Islet of Langerhans (tissue), 1 donor: ENCODE measurements around the gene RPUSD1.

ENCODE experiments used
- FAIRE-seq: peaks from one replicate; lab custom pipeline; 2011; peaks lifted over from hg19 to GRCh38; lab: Jason Lieb, UNC

Gene RPUSD1

GRCh38 chr16:798666-799065 is 10.5 kb upstream of the RPUSD1 start:
- FAIRE-seq: no peak

- FAIRE-seq: no peak
These were observed 9.5 kb upstream of the RPUSD1 start for GRCh38 chr16:797686-798085.

DNA sequence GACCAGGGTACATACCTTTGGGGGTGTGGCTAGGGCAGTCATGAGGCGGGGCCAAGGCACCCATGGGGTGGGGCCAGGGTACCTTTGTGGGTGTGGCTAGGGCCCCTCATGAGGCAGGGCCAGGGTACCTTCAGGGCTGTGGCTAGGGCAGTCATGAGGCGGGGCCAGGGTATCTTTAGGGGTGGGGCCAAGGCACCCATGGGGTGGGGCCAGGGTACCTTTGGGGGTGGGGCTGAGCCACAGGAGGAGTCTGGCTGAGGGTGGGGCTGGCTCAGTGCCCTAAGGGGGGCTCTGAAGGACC is 8.9 kb upstream of the RPUSD1 start:
- no peak for FAIRE-seq

DNA sequence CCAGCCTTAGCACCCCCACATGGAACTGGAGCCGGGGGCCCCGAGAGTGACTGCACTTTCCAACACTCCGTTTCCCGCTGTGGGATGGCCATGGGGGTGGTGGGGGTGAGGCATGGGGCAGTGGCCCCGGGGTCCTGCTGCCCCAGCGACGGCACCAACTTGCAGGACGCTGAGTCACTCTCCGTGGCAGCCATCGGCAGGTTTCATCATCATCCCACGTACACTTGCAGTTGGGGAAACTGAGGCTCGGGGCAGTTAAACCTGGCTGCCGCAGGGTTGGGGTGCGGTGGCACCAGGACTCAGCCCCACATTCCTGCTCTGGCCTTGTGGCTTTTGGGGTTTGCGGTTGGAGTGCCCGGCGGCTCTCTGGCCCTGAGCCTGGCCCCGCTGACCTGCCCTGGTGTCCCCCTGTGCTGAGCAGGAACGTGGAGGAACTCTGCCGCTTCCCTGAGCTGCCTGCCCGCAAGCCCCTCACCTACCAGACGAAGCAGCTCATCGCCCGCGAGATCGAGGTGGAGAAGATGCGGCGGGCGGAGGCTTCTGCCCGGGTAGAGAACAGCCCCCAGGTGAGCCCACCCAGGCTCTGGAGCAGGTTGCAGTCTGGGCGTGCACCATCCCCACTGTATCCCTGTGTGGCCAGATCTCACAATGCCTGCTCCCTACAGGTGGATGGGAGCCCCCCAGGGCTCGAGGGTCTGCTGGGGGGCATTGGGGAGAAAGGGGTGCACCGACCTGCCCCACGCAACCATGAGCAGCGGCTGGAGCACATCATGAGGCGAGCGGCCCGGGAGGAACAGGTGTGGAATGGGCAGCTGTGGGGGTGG is 8.3 kb upstream of the RPUSD1 start:
- FAIRE-seq: no peak

- no peak for FAIRE-seq
These were observed 7.5 kb upstream of the RPUSD1 start for GRCh38 chr16:795580-796229.

DNA sequence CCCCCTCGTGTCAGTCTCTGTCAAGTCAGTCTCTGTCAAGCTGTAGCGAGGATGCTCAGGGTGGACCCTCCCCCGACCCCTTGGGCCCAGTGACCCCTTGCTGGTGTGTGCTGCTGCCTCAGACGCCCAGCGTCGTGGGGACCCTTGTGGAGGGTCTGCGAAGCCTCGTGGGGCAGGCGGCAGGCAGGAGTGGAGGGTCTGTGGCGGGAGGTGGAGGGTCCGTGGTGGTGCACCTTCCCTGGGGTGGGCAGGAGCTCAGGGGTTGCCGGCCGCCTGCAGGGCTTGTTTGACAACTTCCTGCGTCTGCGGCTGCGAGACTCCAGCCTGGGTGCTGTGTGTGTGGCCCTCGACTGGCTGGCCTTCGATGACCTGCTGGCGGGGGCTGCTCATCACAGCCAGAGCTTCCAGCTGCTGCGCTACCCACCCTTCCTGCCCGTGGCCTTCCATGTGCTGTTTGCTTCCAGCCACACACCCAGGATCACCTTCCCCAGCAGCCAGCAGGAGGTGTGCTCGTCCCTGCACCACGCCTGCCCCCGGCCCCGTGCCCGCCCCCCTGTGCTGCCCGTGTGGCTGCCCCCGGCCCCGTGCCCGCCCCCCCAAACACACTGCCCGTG is 6.8 kb upstream of the RPUSD1 start:
- FAIRE-seq: no peak

- no peak for FAIRE-seq
These were observed 6.1 kb upstream of the RPUSD1 start for GRCh38 chr16:794091-794822.

- FAIRE-seq: no peak
These were observed 5.2 kb upstream of the RPUSD1 start for GRCh38 chr16:793414-793813.

DNA sequence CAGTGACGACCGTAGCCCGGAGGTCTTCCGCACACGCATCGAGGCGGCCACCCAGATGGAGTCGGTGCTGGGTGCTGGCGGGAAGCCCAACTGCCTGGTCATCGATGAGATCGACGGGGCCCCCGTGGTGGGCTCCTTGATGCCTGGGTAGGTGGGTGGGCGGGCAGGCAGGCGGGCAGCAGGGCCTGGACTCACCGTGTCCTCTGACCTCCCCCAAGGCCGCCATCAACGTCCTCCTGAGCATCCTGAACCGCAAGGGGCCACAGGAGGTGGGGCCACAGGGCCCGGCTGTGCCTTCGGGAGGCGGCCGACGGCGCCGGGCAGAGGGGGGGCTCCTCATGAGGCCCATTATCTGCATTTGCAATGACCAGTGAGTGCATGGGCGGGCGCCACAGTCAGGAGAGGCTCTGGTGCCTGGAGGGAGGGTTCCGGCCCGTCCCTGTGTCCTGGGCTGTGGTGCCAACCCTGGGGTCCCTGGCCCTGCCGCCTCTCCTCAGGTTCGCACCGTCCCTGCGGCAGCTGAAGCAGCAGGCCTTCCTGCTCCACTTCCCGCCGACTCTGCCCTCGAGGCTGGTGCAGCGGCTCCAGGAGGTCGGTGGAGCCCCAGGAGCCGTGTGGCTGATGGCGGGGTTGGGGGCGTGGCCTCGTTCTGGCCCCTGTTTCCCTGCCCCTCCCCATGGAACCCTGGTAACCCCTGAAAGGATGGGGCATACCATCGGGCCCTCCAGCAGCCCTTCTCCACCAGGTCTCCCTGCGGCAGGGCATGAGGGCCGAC is 4.2 kb upstream of the RPUSD1 start:
- FAIRE-seq: no peak

DNA sequence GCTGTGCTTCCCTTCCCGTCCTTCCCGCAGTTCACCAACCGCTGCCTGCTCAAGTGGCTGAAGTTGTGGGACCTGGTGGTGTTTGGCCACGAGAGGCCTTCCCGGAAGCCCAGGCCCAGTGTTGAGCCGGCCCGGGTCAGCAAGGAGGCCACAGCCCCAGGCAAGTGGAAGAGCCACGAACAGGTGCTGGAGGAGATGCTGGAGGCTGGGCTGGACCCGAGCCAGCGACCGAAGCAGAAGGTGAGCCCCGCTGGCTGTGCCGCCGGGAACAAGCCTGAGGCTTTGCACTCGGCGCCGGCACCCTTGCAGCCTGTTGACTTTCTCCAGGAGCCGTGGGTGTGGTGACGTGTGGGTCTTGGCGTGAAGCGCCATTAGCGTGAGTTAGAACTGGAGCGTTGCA is 3.0 kb upstream of the RPUSD1 start:
- FAIRE-seq: no peak

DNA sequence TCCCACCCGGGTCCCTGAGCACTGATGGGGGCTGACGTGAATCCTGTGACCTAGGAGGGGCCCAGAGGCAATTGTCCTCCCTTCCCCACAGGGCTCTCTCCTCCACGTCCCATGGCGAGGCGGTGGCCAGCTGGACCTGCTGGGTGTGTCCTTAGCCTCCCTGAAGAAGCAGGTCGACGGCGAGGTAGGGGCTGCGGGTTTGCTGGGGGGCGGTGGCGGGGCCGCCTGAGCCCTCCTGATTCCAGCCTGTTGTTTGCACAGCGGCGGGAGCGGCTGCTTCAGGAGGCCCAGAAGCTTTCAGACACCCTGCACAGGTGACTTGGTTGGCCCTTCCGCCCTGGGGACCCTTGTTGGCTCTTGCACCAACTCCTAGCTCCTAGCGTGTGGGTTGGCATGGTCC is 1.9 kb upstream of the RPUSD1 start:
- no peak for FAIRE-seq

- no peak for FAIRE-seq
These were observed 1.1 kb upstream of the RPUSD1 start for GRCh38 chr16:789191-789850.

GRCh38 chr16:788399-789126 is 382 bp upstream of the RPUSD1 start, which contains the start of gene CHTF18:
TSS of gene CHTF18 (plus strand) at chr16:788620. CDS start at chr16:788685, 65 bp downstream.
- no peak for FAIRE-seq

DNA sequence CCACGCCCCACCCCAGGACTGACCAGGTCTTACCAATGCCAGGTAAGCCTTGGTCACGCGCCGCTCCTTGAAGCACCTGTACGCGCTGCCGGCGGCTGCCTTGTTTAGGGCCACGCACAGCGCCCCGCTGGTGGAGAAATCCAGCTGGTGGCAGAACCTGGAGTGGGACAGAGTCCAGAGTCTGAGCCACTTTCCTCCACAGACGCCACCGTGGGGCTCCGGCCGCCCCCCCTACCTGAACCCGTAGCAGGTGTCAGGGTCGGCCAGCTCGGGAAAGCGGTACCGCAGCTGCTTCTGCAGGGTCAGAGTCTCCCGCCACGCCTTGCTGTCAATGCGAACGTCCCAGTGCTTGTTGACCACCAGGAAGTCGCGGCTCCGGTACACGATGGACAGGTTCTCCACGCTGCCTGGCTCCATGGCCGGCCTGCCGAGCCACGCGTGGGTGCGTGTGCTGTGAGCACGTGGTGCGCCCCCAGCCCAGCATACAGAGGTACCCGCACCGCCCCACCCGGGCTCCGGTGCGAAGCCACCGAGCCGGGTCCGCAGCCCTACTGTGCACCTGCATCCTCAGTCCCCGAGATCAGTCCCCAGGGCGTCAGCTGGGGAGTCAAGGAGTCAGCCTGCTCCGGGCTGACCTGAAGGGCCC is 737 bp downstream of the RPUSD1 start:
- FAIRE-seq: no peak

DNA sequence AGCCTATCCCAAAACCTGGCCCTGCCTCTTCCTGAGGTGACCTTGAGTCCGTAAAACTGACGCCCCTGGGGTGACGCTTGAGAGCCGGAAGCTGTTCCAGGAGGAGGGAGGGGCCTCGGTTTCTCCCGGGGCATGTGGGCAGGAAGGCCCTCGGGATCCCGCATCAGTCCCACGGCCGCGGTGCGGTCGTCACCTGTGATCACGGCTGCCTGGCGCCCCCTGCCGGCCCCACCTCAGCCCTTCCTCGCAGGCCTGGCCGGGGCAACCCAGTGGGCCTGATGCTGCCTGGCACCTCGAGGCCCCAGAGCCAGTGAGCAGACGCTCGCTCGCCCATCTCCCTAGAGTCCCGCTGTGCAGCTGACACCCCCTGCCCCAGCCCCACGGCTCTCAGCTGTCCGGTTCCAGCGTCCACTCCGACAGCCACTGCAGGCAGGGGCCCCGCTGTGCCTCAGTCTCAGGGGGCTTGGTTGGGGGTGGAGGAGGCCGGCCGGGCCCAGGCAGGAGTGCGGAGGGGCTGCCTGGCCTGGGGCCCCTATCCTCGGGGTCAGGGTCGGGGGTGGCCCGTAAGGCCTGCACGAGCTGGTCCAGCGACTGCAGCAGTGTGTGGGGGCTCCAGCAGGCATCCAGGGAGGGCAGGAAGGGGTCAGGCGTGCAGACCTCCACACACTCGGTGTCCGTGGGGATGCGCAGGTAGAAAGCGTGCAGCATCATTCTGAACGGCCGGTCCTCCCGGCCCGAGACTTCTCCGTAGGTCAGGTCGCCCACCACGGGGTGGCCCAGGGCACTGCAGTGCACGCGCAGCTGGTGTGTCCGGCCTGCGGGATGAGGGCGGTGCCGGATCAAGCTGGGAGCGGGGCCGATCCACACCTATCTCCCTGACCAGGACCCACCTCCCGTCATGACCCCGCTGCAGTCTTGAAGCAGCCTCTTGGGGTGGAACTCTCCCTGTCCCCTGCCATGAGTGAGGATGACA is 2.3 kb downstream of the RPUSD1 start:
- no peak for FAIRE-seq

- no peak for FAIRE-seq
These were observed 3.8 kb downstream of the RPUSD1 start for GRCh38 chr16:784431-784830.

- FAIRE-seq: no peak
These were observed 4.6 kb downstream of the RPUSD1 start for GRCh38 chr16:783404-784161.

DNA sequence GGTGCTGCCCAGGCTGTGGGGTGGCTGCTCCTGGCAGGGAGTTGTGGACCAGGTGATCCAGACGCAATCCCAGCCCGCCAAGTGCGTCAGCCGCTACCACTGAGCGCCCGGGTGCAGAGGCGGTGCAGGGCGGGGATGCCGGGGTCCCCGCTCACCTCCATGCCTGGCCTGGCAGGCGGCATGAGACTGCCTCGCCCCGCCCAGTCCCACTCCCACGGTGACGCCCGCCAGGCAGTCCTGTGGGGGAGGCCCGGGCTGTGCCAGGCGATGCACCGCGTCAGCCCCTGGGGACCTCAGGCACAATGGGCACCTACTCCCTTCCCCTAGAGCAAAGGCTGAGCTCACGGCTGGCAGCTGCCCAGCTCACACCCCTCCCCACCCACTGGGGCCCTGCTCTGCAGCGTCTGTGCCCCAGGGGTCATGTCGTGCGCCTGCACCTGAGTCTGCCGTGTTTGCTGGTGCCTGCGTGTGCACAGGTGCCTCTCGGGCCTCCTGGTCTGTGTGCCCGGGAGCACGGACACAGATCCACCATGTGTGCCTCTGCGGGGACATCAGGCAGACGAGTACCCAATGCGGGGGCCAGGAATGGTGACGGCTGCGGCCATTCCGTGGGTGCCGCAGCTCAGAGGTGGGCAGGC is 5.3 kb downstream of the RPUSD1 start:
- no peak for FAIRE-seq
